NCI-H2081 (cell line): ENCODE results near the gene ORAI3.

ENCODE experiments used
- DNase-seq, 2 experiments: peaks; one replicate each; lab custom pipeline; 2025; lab: John Stamatoyannopoulos, UW

ORAI3 gene

GRCh38 chr16:30948667-30949649 is at the start of gene ORAI3:
ORAI3 (plus strand) TSS chr16:30949068; CDS start chr16:30949290, 222 bp downstream.
- DNase-seq, result peak in 1 of 2 experiments; percentile 3

GRCh38 chr16:30899794-30900193 is 49.1 kb upstream of the ORAI3 start:
- DNase-seq, result no peak

GRCh38 chr16:30900588-30900987 is 48.3 kb upstream of the ORAI3 start:
- DNase-seq, result no peak

- DNase-seq, result no peak
Observed at GRCh38 chr16:30901201-30902028, 47.5 kb upstream of the ORAI3 start.

GRCh38 chr16:30902029-30902972 is 46.6 kb upstream of the ORAI3 start:
- DNase-seq, result peak; percentile 20 to 46

GRCh38 chr16:30903002-30903401 is 45.9 kb upstream of the ORAI3 start:
- DNase-seq, result no peak

- no peak for DNase-seq
Observed at GRCh38 chr16:30903596-30903995, 45.3 kb upstream of the ORAI3 start.

GRCh38 chr16:30904114-30904780 is 44.6 kb upstream of the ORAI3 start:
- no peak for DNase-seq

GRCh38 chr16:30907064-30907463 is 41.8 kb upstream of the ORAI3 start:
- no peak for DNase-seq

GRCh38 chr16:30910427-30911029 is 38.3 kb upstream of the ORAI3 start:
- no peak for DNase-seq

GRCh38 chr16:30912794-30913412 is 36.0 kb upstream of the ORAI3 start:
- DNase-seq, result no peak

- DNase-seq, result no peak
Observed at GRCh38 chr16:30914830-30915229, 34.0 kb upstream of the ORAI3 start.

GRCh38 chr16:30918614-30919013 is 30.3 kb upstream of the ORAI3 start:
- DNase-seq, result no peak

- DNase-seq, result no peak
Observed at GRCh38 chr16:30920891-30921290, 28.0 kb upstream of the ORAI3 start.

- DNase-seq, result no peak
Observed at GRCh38 chr16:30921459-30921747, 27.5 kb upstream of the ORAI3 start.

- DNase-seq, result peak; percentile 78 to 79
Observed at GRCh38 chr16:30921748-30922419, 27.0 kb upstream of the ORAI3 start.

- DNase-seq, result peak; percentile 97 to 98
Observed at GRCh38 chr16:30922420-30922959, 26.4 kb upstream of the ORAI3 start.

GRCh38 chr16:30922960-30923535 is 25.8 kb upstream of the ORAI3 start:
- peak; percentile 97 for DNase-seq

- no peak for DNase-seq
Observed at GRCh38 chr16:30923554-30924075, 25.3 kb upstream of the ORAI3 start, which contains the start of gene FBXL19. FBXL19 (plus strand) TSS chr16:30923572; CDS start chr16:30925755, 2,183 bp downstream.
